ENCODE results near the gene RERE. TPM values are rescaled to one million over a fixed set of nuclear protein-coding genes. Genes with fewer than 3 reads are reported as not detected.

Gene RERE
- total RNA-seq, 1 donor from 2014 or later = 88.5 TPM

GRCh38 chr1:8693107-8693506 is 124.3 kb downstream of the RERE start:
- no peaks in the 10 kb centered on the region for H3K36me3 ChIP-seq
- H3K4me3 ChIP-seq = no peak overlapping the region
- peaks cover 20% of the 10 kb centered on the region for H3K4me1 ChIP-seq
- H3K27ac ChIP-seq = no peak overlapping the region
- no peak for DNase-seq
- no peaks in the 10 kb centered on the region for H3K27me3 ChIP-seq (ENCODE audit: low read depth)
- no peak for TF ChIP-seq CTCF (IDR thresholded peaks at IDR 0.05)
- peaks cover 5% of the 10 kb centered on the region for H3K9me3 ChIP-seq
- no peak for ATAC-seq
- intact Hi-C loops (cut with DNase I) = no loop called here

- H3K4me1 ChIP-seq = peaks cover 34% of the 10 kb centered on the region
- intact Hi-C loops (cut with DNase I) = no loop called here
- H3K27ac ChIP-seq = no peak overlapping the region
- DNase-seq (no peak), ATAC-seq (no peak)
- TF ChIP-seq CTCF (IDR thresholded peaks at IDR 0.05) = no peak
- no peak overlapping the region for H3K4me3 ChIP-seq
- no peaks in the 10 kb centered on the region for H3K27me3 ChIP-seq (ENCODE audit: low read depth)
- no peaks in the 10 kb centered on the region for H3K36me3 ChIP-seq
- peaks cover 5% of the 10 kb centered on the region for H3K9me3 ChIP-seq
These were observed 125.8 kb downstream of the RERE start for GRCh38 chr1:8691662-8692061.

- ATAC-seq = no peak
- no peak for TF ChIP-seq CTCF (IDR thresholded peaks at IDR 0.05)
- Histone ChIP-seq H3K36me3 (no peaks in the 10 kb centered on the region), H3K9me3 (peaks cover 5% of the 10 kb centered on the region), H3K4me1 (peaks cover 40% of the 10 kb centered on the region), H3K27me3 (ENCODE audit: low read depth) (no peaks in the 10 kb centered on the region), H3K4me3 (no peak overlapping the region), H3K27ac (no peak overlapping the region)
- intact Hi-C loops (cut with DNase I) = no loop called here
- no peak for DNase-seq
These were observed 127.3 kb downstream of the RERE start for GRCh38 chr1:8690253-8690525.

- peaks cover 5% of the 10 kb centered on the region for H3K9me3 ChIP-seq
- DNase-seq = no peak
- intact Hi-C loops (cut with DNase I) = no loop called here
- no peak overlapping the region for H3K27ac ChIP-seq
- H3K4me1 ChIP-seq = peaks cover 40% of the 10 kb centered on the region
- no peaks in the 10 kb centered on the region for H3K36me3 ChIP-seq
- H3K27me3 ChIP-seq (ENCODE audit: low read depth) = no peaks in the 10 kb centered on the region
- no peak for ATAC-seq
- no peak for TF ChIP-seq CTCF (IDR thresholded peaks at IDR 0.05)
- no peak overlapping the region for H3K4me3 ChIP-seq
These were observed 127.8 kb downstream of the RERE start for GRCh38 chr1:8689431-8690252.

- no peaks in the 10 kb centered on the region for H3K27me3 ChIP-seq (ENCODE audit: low read depth)
- H3K9me3 ChIP-seq = peaks cover 5% of the 10 kb centered on the region
- DNase-seq (no peak), ATAC-seq (no peak)
- peak overlapping the region; percentile 13 for H3K27ac ChIP-seq
- H3K36me3 ChIP-seq = no peaks in the 10 kb centered on the region
- peaks cover 26% of the 10 kb centered on the region for H3K4me1 ChIP-seq
- TF ChIP-seq CTCF (IDR thresholded peaks at IDR 0.05) = no peak
- no peak overlapping the region for H3K4me3 ChIP-seq
- intact Hi-C loops (cut with DNase I) = no loop called here
These were observed 129.9 kb downstream of the RERE start for GRCh38 chr1:8687538-8687937.

Measured in lower lobe of right lung (tissue), 2 donors.